Neural cell (in vitro differentiated cells): ENCODE measurements around the gene TNPO2.
"Not testable (repeated sequence)": the region's sequence is repeated elsewhere in the genome, so short reads cannot be mapped to it uniquely, and the experiment has no call there.

Source experiments
- CTCF ChIP-seq: fragments of 450-650 bp; IDR thresholded peaks from 2 replicates; pipeline ENCODE4 v1.5.1; 2014; ENCODE audit warnings: antibody characterized with exemption, mild to moderate bottlenecking, moderate library complexity; ENCODE audit not compliant: poor library complexity, severe bottlenecking
- EP300 ChIP-seq: fragments of 450-650 bp; conservative IDR thresholded peaks from 2 replicates; pipeline ENCODE4 v1.6.1; 2014; ENCODE audit warnings: antibody characterized with exemption, mild to moderate bottlenecking, moderate library complexity; ENCODE audit not compliant: poor library complexity, severe bottlenecking
- EZH2 ChIP-seq: fragments of 200-600, 300-800 bp; shearing (Covaris generic), sonication (generic); IDR thresholded peaks from 2 replicates; pipeline ENCODE4 v1.6.1; 2014; ENCODE audit warnings: antibody characterized with exemption, low read length, borderline replicate concordance, mild to moderate bottlenecking; ENCODE audit not compliant: insufficient read depth, poor library complexity, severe bottlenecking
- POLR2AphosphoS5 ChIP-seq: IDR thresholded peaks from 2 replicates; pipeline ENCODE4 v1.6.1; 2012
- TAF1 ChIP-seq: IDR thresholded peaks from 2 replicates; pipeline ENCODE4 v1.6.1; 2012; ENCODE audit warnings: low read depth

- not testable (repeated sequence) for TF ChIP-seq CTCF, TAF1, EZH2, POLR2AphosphoS5, EP300
Measured at GRCh38 chr19:12713304-12713703, 10.4 kb downstream of the TNPO2 start.
